SK-N-SH (cell line): Measurements from ENCODE around the gene LPP.

Experiments
- CHD2 ChIP-seq: fragments of 150-350 bp; IDR thresholded peaks from 2 replicates; pipeline ENCODE4 v1.6.1; 2018; ENCODE audit warnings: low read length; ENCODE audit not compliant: partially characterized antibody
- EP300 ChIP-seq, 2 experiments: IDR thresholded peaks; 2 replicates each; pipeline versions ENCODE4 v1.4.0 to v1.6.1; 2012; ENCODE audit warnings: borderline replicate concordance in 1 of 2, low read depth in 1 of 2, low read length in 1 of 2
- FOXJ3 ChIP-seq: sonication (generic); formaldehyde crosslinking; IDR thresholded peaks from 2 replicates; pipeline ENCODE4 v1.5.1; 2020; ENCODE audit warnings: mild to moderate bottlenecking, missing genetic modification reagents
- MXI1 ChIP-seq: IDR thresholded peaks from 2 replicates; pipeline ENCODE4 v1.6.1; 2012; ENCODE audit warnings: mild to moderate bottlenecking, low read depth, low read length, improper control_type of control experiment
- NRF1 ChIP-seq: IDR thresholded peaks from 2 replicates; pipeline ENCODE4 v1.6.1; 2012; ENCODE audit warnings: low read depth, mild to moderate bottlenecking, low read length
- SMC3 ChIP-seq: IDR thresholded peaks from 2 replicates; pipeline ENCODE4 v1.6.1; 2012; ENCODE audit warnings: low read depth, low read length, improper control_type of control experiment
- TAF1 ChIP-seq: IDR thresholded peaks from 2 replicates; pipeline ENCODE4 v1.6.1; 2012; ENCODE audit warnings: low read depth, mild to moderate bottlenecking, low read length, moderate library complexity, borderline replicate concordance
- TEAD4 ChIP-seq: IDR thresholded peaks from 2 replicates; pipeline ENCODE4 v1.4.0; 2012; ENCODE audit warnings: mild to moderate bottlenecking, borderline replicate concordance; ENCODE audit not compliant: insufficient read depth
- TF ChIP-seq, protein P1 (sequence below): fragments of 200-600 bp; sonication (generic); IDR thresholded peaks from 2 replicates; pipeline ENCODE4 v1.6.1; 2017; ENCODE audit warnings: antibody characterized with exemption, mild to moderate bottlenecking, moderate library complexity
- TF ChIP-seq, protein P2 (sequence below): IDR thresholded peaks from 2 replicates; pipeline ENCODE4 v1.6.1; 2012; ENCODE audit warnings: mild to moderate bottlenecking, low read depth, low read length, moderate library complexity
- TF ChIP-seq, protein P3 (sequence below): IDR thresholded peaks from 2 replicates; pipeline ENCODE4 v1.4.0; 2012; ENCODE audit warnings: low read depth, borderline replicate concordance
- TF ChIP-seq, protein P4 (sequence below): IDR thresholded peaks from 2 replicates; pipeline ENCODE4 v1.4.0; 2012; ENCODE audit warnings: low read depth
- TF ChIP-seq, protein P5 (sequence below): IDR thresholded peaks from 2 replicates; pipeline ENCODE4 v1.4.0; 2012; ENCODE audit warnings: low read depth, borderline replicate concordance
- TF ChIP-seq, protein P6 (sequence below): fragments of 150-350 bp; IDR thresholded peaks from 2 replicates; pipeline ENCODE4 v1.6.1; 2017; ENCODE audit warnings: antibody characterized with exemption, low read length, low read depth, borderline replicate concordance

DNA sequence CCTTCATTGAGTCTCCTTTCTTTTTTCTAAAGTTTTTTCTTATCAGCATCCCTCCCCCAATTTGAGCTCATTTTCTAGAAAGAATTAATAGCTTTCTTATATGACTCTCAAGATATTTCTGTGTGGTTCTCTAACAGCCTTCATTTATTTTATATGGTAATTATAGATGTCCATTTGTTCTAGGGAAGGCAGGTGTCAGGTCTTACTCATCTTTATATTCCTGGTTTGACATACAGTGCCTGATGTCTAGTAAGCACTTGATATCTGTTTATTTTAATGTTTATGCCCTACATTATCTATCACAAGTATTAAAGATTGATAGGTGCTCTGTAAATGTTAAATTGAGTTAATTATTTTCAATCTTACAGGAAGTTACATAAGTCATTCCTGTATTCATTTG, 591.1 kb downstream of the LPP start:
- TF ChIP-seq, protein P1, sequence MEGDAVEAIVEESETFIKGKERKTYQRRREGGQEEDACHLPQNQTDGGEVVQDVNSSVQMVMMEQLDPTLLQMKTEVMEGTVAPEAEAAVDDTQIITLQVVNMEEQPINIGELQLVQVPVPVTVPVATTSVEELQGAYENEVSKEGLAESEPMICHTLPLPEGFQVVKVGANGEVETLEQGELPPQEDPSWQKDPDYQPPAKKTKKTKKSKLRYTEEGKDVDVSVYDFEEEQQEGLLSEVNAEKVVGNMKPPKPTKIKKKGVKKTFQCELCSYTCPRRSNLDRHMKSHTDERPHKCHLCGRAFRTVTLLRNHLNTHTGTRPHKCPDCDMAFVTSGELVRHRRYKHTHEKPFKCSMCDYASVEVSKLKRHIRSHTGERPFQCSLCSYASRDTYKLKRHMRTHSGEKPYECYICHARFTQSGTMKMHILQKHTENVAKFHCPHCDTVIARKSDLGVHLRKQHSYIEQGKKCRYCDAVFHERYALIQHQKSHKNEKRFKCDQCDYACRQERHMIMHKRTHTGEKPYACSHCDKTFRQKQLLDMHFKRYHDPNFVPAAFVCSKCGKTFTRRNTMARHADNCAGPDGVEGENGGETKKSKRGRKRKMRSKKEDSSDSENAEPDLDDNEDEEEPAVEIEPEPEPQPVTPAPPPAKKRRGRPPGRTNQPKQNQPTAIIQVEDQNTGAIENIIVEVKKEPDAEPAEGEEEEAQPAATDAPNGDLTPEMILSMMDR = no peak
- TF ChIP-seq EP300 (IDR thresholded peaks at IDR 0.05; ENCODE audit: borderline replicate concordance in 1 of 2, low read depth in 1 of 2, low read length in 1 of 2) (no peak), CHD2 (no peak), MXI1 (no peak), TEAD4 (no peak), SMC3 (no peak), FOXJ3 (CRISPR knock-in tag) (no peak), NRF1 (no peak), TAF1 (no peak)
- TF ChIP-seq, protein P2, sequence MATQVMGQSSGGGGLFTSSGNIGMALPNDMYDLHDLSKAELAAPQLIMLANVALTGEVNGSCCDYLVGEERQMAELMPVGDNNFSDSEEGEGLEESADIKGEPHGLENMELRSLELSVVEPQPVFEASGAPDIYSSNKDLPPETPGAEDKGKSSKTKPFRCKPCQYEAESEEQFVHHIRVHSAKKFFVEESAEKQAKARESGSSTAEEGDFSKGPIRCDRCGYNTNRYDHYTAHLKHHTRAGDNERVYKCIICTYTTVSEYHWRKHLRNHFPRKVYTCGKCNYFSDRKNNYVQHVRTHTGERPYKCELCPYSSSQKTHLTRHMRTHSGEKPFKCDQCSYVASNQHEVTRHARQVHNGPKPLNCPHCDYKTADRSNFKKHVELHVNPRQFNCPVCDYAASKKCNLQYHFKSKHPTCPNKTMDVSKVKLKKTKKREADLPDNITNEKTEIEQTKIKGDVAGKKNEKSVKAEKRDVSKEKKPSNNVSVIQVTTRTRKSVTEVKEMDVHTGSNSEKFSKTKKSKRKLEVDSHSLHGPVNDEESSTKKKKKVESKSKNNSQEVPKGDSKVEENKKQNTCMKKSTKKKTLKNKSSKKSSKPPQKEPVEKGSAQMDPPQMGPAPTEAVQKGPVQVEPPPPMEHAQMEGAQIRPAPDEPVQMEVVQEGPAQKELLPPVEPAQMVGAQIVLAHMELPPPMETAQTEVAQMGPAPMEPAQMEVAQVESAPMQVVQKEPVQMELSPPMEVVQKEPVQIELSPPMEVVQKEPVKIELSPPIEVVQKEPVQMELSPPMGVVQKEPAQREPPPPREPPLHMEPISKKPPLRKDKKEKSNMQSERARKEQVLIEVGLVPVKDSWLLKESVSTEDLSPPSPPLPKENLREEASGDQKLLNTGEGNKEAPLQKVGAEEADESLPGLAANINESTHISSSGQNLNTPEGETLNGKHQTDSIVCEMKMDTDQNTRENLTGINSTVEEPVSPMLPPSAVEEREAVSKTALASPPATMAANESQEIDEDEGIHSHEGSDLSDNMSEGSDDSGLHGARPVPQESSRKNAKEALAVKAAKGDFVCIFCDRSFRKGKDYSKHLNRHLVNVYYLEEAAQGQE = no peak
- TF ChIP-seq, protein P3, sequence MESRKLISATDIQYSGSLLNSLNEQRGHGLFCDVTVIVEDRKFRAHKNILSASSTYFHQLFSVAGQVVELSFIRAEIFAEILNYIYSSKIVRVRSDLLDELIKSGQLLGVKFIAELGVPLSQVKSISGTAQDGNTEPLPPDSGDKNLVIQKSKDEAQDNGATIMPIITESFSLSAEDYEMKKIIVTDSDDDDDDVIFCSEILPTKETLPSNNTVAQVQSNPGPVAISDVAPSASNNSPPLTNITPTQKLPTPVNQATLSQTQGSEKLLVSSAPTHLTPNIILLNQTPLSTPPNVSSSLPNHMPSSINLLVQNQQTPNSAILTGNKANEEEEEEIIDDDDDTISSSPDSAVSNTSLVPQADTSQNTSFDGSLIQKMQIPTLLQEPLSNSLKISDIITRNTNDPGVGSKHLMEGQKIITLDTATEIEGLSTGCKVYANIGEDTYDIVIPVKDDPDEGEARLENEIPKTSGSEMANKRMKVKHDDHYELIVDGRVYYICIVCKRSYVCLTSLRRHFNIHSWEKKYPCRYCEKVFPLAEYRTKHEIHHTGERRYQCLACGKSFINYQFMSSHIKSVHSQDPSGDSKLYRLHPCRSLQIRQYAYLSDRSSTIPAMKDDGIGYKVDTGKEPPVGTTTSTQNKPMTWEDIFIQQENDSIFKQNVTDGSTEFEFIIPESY = no peak
- TF ChIP-seq, protein P4, sequence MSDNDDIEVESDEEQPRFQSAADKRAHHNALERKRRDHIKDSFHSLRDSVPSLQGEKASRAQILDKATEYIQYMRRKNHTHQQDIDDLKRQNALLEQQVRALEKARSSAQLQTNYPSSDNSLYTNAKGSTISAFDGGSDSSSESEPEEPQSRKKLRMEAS = no peak
- TF ChIP-seq, protein P5, sequence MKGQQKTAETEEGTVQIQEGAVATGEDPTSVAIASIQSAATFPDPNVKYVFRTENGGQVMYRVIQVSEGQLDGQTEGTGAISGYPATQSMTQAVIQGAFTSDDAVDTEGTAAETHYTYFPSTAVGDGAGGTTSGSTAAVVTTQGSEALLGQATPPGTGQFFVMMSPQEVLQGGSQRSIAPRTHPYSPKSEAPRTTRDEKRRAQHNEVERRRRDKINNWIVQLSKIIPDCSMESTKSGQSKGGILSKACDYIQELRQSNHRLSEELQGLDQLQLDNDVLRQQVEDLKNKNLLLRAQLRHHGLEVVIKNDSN = no peak
- TF ChIP-seq, protein P6, sequence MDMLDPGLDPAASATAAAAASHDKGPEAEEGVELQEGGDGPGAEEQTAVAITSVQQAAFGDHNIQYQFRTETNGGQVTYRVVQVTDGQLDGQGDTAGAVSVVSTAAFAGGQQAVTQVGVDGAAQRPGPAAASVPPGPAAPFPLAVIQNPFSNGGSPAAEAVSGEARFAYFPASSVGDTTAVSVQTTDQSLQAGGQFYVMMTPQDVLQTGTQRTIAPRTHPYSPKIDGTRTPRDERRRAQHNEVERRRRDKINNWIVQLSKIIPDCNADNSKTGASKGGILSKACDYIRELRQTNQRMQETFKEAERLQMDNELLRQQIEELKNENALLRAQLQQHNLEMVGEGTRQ = no peak
